Heart right ventricle (tissue), 16 donors: Measurements from ENCODE around the gene GABARAPL1. TPM values are rescaled to one million over a fixed set of nuclear protein-coding genes. Genes with fewer than 3 reads are reported as not detected.

Experiments
- ATAC-seq, 8 donors: fragments of 200-7000 bp; cut with Tn5 transposase; one replicate each; pipeline ENCODE4 v1.9.1; 2020; ENCODE audit warnings: mild to moderate bottlenecking in 8 of 8, moderate library complexity in 8 of 8, moderate number of reproducible peaks in 1 of 8
- DNase-seq, 2 donors: peaks; one replicate each; pipeline ENCODE4 v3.0.0-alpha.2; 2020
- H3K27ac ChIP-seq, 10 donors: fragments of 200-600 bp; sonication (generic) in 2 of 10; one replicate each; pipeline versions ENCODE4 v1.5.0 to v1.8.0; 2020 to 2022; ENCODE audit warnings: mild to moderate bottlenecking in 3 of 10
- H3K27me3 ChIP-seq, 7 donors: fragments of 200-600 bp; one replicate each; pipeline ENCODE4 v1.8.0; 2021 to 2022; ENCODE audit warnings: mild to moderate bottlenecking in 2 of 7
- H3K36me3 ChIP-seq, 9 donors: fragments of 200-600 bp; sonication (generic) in 1 of 9; one replicate each; pipeline versions ENCODE4 v1.5.0 to v1.8.0; 2020 to 2022; ENCODE audit warnings: mild to moderate bottlenecking in 2 of 9
- H3K4me1 ChIP-seq, 9 donors: fragments of 200-600 bp; sonication (generic) in 1 of 9; one replicate each; pipeline versions ENCODE4 v1.5.0 to v1.8.0; 2020 to 2022; ENCODE audit warnings: mild to moderate bottlenecking in 4 of 9
- H3K4me3 ChIP-seq, 10 donors: fragments of 200-600 bp; sonication (generic) in 2 of 10; one replicate each; pipeline versions ENCODE4 v1.5.0 to v1.8.0; 2020 to 2022; ENCODE audit warnings: mild to moderate bottlenecking in 7 of 10, moderate library complexity in 2 of 10
- H3K9me3 ChIP-seq, 11 donors: fragments of 200-600 bp in 10 of 11; sonication (generic) in 2 of 11; one replicate each; pipeline versions ENCODE4 v1.5.0 to v1.8.0; 2013 to 2022; ENCODE audit warnings: mild to moderate bottlenecking in 2 of 11, control low read depth in 1 of 11, moderate library complexity in 1 of 11
- CTCF ChIP-seq, 9 donors: fragments of 200-600 bp; sonication (generic) in 2 of 9; IDR thresholded peaks; one replicate each; pipeline versions ENCODE4 v1.5.0 to v1.8.0; 2021 to 2022; ENCODE audit warnings: antibody characterized with exemption in 9 of 9, mild to moderate bottlenecking in 5 of 9, moderate library complexity in 1 of 9
- WGBS, 2 donors: extraction: QIAGEN DNeasy Blood & Tissue Kit; methylation state at CpG; one replicate each; pipeline ENCODE4 v1.1.7; 2013; ENCODE audit warnings: inconsistent platforms in 1 of 2; 5-methylcytosine and 5-hydroxymethylcytosine counted together
- intact Hi-C, 10 donors: fragments of 100-400 bp; cut with DNase I; formaldehyde crosslinking; loops; one replicate each; pipeline versions ENCODE4 v1.11.1 to v1.14.2; 2022
- polyA plus RNA-seq, 2 donors: library from polyadenylated mRNA; stranded (reverse); fragments of 200-250 nt; gene quantifications; one replicate each; pipeline ENCODE4 v1.2.3, GENCODE V29; 2013
- total RNA-seq, 10 donors: library from RNA; stranded (reverse); fragmentation: NEBNext Ultra II Directional in 3 of 10; extraction: Animal tissue kit (Norgen Biotek cat#: 25700) in 3 of 10; gene quantifications; one replicate each; pipeline versions ENCODE4 v1.2.1 to v1.2.4, GENCODE V29; 2021 to 2023
- donor health status: Arrhythmogenic right ventricular cardiomyopathy.
- donor health status: ischemic (EF 13 %, LVEDD 7.1; RV severe dilation, severe dysfunction).
- donor health status: healthy with polysubstance abuse.
- donor health status: DM: no; HTN: yes; CAD: no.
- donor health status: DM: no; HTN: no; CAD: no.
- donor health status: ischemic (EF 25% LVEDD 6.9; RV normal size, moderate dysfunction).
- donor health status: ischemic (EF 25% LVEDD 5.7; RV mildly dilated, moderate dysfunction).
- donor health status: healthy.
- donor health status: DM: yes; HTN: yes; CAD: no.
- donor health status: Ischemic cardiomyopathy.
- donor health status: ischemic (EF 35%, LVEDD 5.7; RV mildly dilated, moderate dysfunction).
- donor health status: nonischemic (EF 11% LVEDD 7.7; RV severe dilation, severe dysfunction).
- donor health status: DM: yes; HTN: yes; CAD: no.
- donor health status: PGD.
- donor health status: ischemic (EF 29% LVEDD 5.4; RV normal size, mild dysfunction).
- donor health status: nonischemic (EF 23%, LVEDD 6.1; RV moderate dilation, normal function).

Gene GABARAPL1
- total and polyA plus RNA-seq, 12 donors: 111 to 512 (median 385) TPM

- WGBS, 2 donors: 48 to 50% methylated on average over 13 of the region's 13 CpGs
- peak; percentile 30 to 84 (median 75) for TF ChIP-seq CTCF (IDR thresholded peaks at IDR 0.05)
- Histone ChIP-seq H3K4me1 (peaks cover 0 to 19% (median 0%) of the 10 kb centered on the region in 9 donors), H3K27me3 (peaks cover 0 to 8% (median 0%) of the 10 kb centered on the region in 7 donors), H3K4me3 (no peak overlapping the region), H3K27ac (no peak overlapping the region), H3K9me3 (no peaks in the 10 kb centered on the region), H3K36me3 (no peaks in the 10 kb centered on the region)
- peak; percentile 88 to 96 (median 93) for ATAC-seq
- DNase-seq: peak; percentile 27 to 47
- intact Hi-C loops: loop anchor here in 9 of 10 donors (1.0 to 5.0 kb wide), 3 partner anchors 37 to 38 kb away; no protein-coding TSS in a partner anchor
Measured at GRCh38 chr12:10190558-10191388, 21.9 kb upstream of the GABARAPL1 start.

- H3K27ac ChIP-seq: no peak overlapping the region
- no peaks in the 10 kb centered on the region for H3K9me3 ChIP-seq
- DNase-seq (no peak), ATAC-seq (peak in 1 of 8 donors; percentile 27)
- H3K27me3 ChIP-seq: no peaks in the 10 kb centered on the region
- no peak overlapping the region for H3K4me3 ChIP-seq
- no peak for TF ChIP-seq CTCF (IDR thresholded peaks at IDR 0.05)
- H3K4me1 ChIP-seq: peaks cover 0 to 16% (median 0%) of the 10 kb centered on the region in 9 donors
- intact Hi-C loops: loop anchor here in 7 of 10 donors (1.0 to 5.0 kb wide), 3 partner anchors 39 to 40 kb away; no protein-coding TSS in a partner anchor
- H3K36me3 ChIP-seq: no peaks in the 10 kb centered on the region
- 30 to 31% methylated on average over 2 of the region's 2 CpGs for WGBS, 2 donors
Measured at GRCh38 chr12:10191865-10192264, 20.8 kb upstream of the GABARAPL1 start.

GRCh38 chr12:10194160-10194670 lies 18.5 kb upstream of the GABARAPL1 start:
- Histone ChIP-seq H3K9me3 (no peaks in the 10 kb centered on the region), H3K27me3 (peaks cover 0 to 3% (median 0%) of the 10 kb centered on the region in 7 donors), H3K27ac (no peak overlapping the region), H3K4me3 (no peak overlapping the region), H3K36me3 (no peaks in the 10 kb centered on the region), H3K4me1 (peaks cover 0 to 14% (median 0%) of the 10 kb centered on the region in 9 donors)
- no peak for DNase-seq
- TF ChIP-seq CTCF (IDR thresholded peaks at IDR 0.05): no peak
- intact Hi-C loops: loop anchor here in 2 of 10 donors (5.0 kb wide), 1 partner anchor 42 kb away; no protein-coding TSS in a partner anchor
- ATAC-seq: no peak
- 88 to 89% methylated on average over 3 of the region's 3 CpGs for WGBS, 2 donors

GRCh38 chr12:10196210-10196609 lies 16.5 kb upstream of the GABARAPL1 start:
- Histone ChIP-seq H3K27ac (no peak overlapping the region), H3K4me1 (peaks cover 0 to 7% (median 0%) of the 10 kb centered on the region in 9 donors), H3K4me3 (no peak overlapping the region), H3K9me3 (no peaks in the 10 kb centered on the region), H3K27me3 (peaks cover 0 to 3% (median 0%) of the 10 kb centered on the region in 7 donors), H3K36me3 (no peaks in the 10 kb centered on the region)
- intact Hi-C loops: no loop called here
- TF ChIP-seq CTCF (IDR thresholded peaks at IDR 0.05): no peak
- DNase-seq: no peak
- WGBS, 2 donors: 88% methylated on average over 10 of the region's 10 CpGs
- ATAC-seq: no peak
